HepG2 (cell line): Measurements from ENCODE around the gene SNHG17. TPM values are rescaled to one million over a fixed set of nuclear protein-coding genes. Genes with fewer than 3 reads are reported as not detected.

ENCODE experiments used
- FOXP1 ChIP-seq, 2 experiments: fragments of 450-650 bp in 1 of 2; IDR thresholded peaks; 2 replicates each; pipeline ENCODE4 v1.6.1; 2017 to 2018; ENCODE audit warnings: antibody characterized with exemption in 1 of 2
- GFI1 ChIP-seq: sonication (generic); formaldehyde crosslinking; IDR thresholded peaks from 2 replicates; pipeline ENCODE4 v1.5.0; 2020; ENCODE audit warnings: missing genetic modification reagents, mild to moderate bottlenecking, borderline replicate concordance
- HOXD1 ChIP-seq: sonication (generic); formaldehyde crosslinking; IDR thresholded peaks from 2 replicates; pipeline ENCODE4 v1.5.0; 2020; ENCODE audit warnings: missing genetic modification reagents
- KAT2B ChIP-seq: fragments of 150-350 bp; IDR thresholded peaks from 2 replicates; pipeline ENCODE4 v1.6.1; 2014; ENCODE audit warnings: low read depth, low read length, borderline replicate concordance
- KLF16 ChIP-seq, 2 experiments: sonication (generic) in 1 of 2; formaldehyde crosslinking in 1 of 2; IDR thresholded peaks; 2 replicates each; pipeline versions ENCODE4 v1.6.1 to v1.8.0; 2016 to 2023; ENCODE audit warnings: missing genetic modification reagents in 2 of 2, missing compliant biosample characterization in 1 of 2
- SIN3A ChIP-seq: IDR thresholded peaks from 2 replicates; pipeline ENCODE4 v1.6.1; 2011; ENCODE audit warnings: low read depth, mild to moderate bottlenecking, control low read depth, low read length, borderline replicate concordance
- SUZ12 ChIP-seq: fragments of 150-350 bp; IDR thresholded peaks from 2 replicates; pipeline ENCODE4 v1.6.1; 2014; ENCODE audit warnings: low read depth, low read length
- TEAD3 ChIP-seq: optimal IDR thresholded peaks from 2 replicates; pipeline ENCODE3; 2016; ENCODE audit warnings: borderline replicate concordance
- ZNF260 ChIP-seq: sonication (generic); formaldehyde crosslinking; IDR thresholded peaks from 2 replicates; pipeline ENCODE4 v1.4.0; 2020; ENCODE audit warnings: missing genetic modification reagents, low read depth, mild to moderate bottlenecking, borderline replicate concordance
- ZNF33B ChIP-seq: sonication (generic); formaldehyde crosslinking; IDR thresholded peaks from 2 replicates; pipeline ENCODE4 v1.5.1; 2020; ENCODE audit warnings: mild to moderate bottlenecking, missing genetic modification reagents
- ZNF557 ChIP-seq: sonication (generic); formaldehyde crosslinking; IDR thresholded peaks from 2 replicates; pipeline ENCODE4 v1.4.0; 2020; ENCODE audit warnings: missing genetic modification reagents
- ZNF788 ChIP-seq: sonication (generic); formaldehyde crosslinking; IDR thresholded peaks from 2 replicates; pipeline ENCODE4 v1.5.0; 2020; ENCODE audit warnings: mild to moderate bottlenecking, missing genetic modification reagents, borderline replicate concordance
- ZNF839 ChIP-seq: sonication (generic); formaldehyde crosslinking; IDR thresholded peaks from 2 replicates; pipeline ENCODE4 v1.4.0; 2020; ENCODE audit warnings: missing genetic modification reagents, mild to moderate bottlenecking, borderline replicate concordance
- ZNF891 ChIP-seq: sonication (generic); formaldehyde crosslinking; IDR thresholded peaks from 2 replicates; pipeline ENCODE4 v1.5.0; 2020; ENCODE audit warnings: mild to moderate bottlenecking, missing genetic modification reagents
- polyA plus RNA-seq, 8 experiments: library from polyadenylated mRNA; depleted of rRNA in 3 of 8; stranded (reverse) in 7 of 8; unstranded in 1 of 8; fragments of >200 nt; fragmentation: Illumina TruSeq in 4 of 8; extraction: Trizol in 4 of 8; gene quantifications; 2 replicates each; pipeline versions ENCODE4 v1.2.1 to v1.2.3, GENCODE V29; 2011 to 2016; ENCODE audit warnings: low read depth in 4 of 8, missing spikeins in 1 of 8, mixed read lengths in 1 of 8; ENCODE audit not compliant: insufficient read depth in 1 of 8
- total RNA-seq, 5 experiments: library from RNA; depleted of rRNA; stranded (reverse); fragments of >200 nt; fragmentation: Illumina TruSeq; extraction: Trizol; gene quantifications; 2 replicates each; pipeline ENCODE4 v1.2.3, GENCODE V29; 2016; ENCODE audit warnings: low read depth in 1 of 5
- TF ChIP-seq, protein P1 (sequence below): sonication (generic); formaldehyde crosslinking; IDR thresholded peaks from 2 replicates; pipeline ENCODE4 v1.8.1; 2022; ENCODE audit warnings: mild to moderate bottlenecking, missing genetic modification reagents
- TF ChIP-seq, protein P2 (sequence below): sonication (generic); formaldehyde crosslinking; IDR thresholded peaks from 2 replicates; pipeline ENCODE4 v1.4.0; 2020; ENCODE audit warnings: mild to moderate bottlenecking, missing genetic modification reagents
- TF ChIP-seq, protein P3 (sequence below): IDR thresholded peaks from 2 replicates; pipeline ENCODE4 v1.4.0; 2020; ENCODE audit warnings: mild to moderate bottlenecking, missing genetic modification reagents
- TF ChIP-seq, protein P4 (sequence below): fragments of 450-650 bp; IDR thresholded peaks from 2 replicates; pipeline ENCODE4 v1.6.1; 2016
- TF ChIP-seq, protein P5 (sequence below): sonication (generic); formaldehyde crosslinking; IDR thresholded peaks from 2 replicates; pipeline ENCODE4 v1.8.0; 2022; ENCODE audit warnings: missing genetic modification reagents, mild to moderate bottlenecking, borderline replicate concordance

Gene SNHG17
- total and polyA plus RNA-seq, 2 of the 13 experiments (the other 11 are each of a cell fraction or from before 2014, with no cell fraction given): 26.2 to 41.2 TPM

DNA sequence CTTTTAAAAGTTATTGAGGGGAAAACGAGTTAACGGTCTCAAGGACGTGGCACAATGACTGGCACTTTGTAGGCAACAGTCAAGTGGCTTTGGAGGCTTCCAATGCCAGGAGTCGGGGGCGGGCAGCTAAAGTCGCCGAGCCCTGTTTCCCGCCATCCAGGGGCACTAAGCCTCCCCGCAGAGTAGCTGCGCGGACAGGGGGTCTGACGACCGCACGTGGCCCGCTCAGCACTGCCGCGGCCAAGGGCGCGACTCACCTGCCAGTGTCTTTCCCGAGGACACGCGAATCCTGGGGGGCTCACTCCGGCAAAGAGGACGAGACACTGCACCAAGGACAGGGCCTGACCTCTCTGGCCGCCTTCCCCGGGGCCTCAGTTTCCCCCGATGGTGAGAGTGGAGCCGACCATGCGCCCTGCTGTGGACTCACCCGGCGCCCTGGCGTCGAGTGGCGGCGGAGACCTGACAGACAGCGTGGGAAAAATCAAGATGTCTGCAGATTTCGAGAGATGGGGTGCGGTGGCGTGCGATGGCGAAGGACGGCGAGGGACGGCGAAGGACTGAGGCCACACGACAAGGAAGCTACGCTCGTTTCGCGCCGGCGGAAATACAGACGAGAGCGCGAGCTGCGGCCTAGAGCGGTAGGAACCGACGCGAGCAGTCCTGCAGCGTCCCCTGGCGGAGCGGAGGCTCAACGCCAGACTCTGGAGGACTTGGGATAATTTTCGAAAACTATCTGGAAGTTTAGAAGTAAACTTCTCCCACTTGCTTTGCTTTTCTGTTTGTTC is at the start of gene SNHG17 (continued):
- TF ChIP-seq ZNF33B (CRISPR knock-in tag): peak; percentile 99
- TF ChIP-seq ZNF891 (CRISPR knock-in tag): peak; percentile 100
- peak; percentile 26; the same call in 1 of the 2 replicates for TF ChIP-seq SUZ12
- peak; percentile 91 for TF ChIP-seq GFI1 (CRISPR knock-in tag)
- TF ChIP-seq, protein P1, sequence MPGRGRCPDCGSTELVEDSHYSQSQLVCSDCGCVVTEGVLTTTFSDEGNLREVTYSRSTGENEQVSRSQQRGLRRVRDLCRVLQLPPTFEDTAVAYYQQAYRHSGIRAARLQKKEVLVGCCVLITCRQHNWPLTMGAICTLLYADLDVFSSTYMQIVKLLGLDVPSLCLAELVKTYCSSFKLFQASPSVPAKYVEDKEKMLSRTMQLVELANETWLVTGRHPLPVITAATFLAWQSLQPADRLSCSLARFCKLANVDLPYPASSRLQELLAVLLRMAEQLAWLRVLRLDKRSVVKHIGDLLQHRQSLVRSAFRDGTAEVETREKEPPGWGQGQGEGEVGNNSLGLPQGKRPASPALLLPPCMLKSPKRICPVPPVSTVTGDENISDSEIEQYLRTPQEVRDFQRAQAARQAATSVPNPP: peak; percentile 98; the same call in 1 of the 2 replicates
- TF ChIP-seq ZNF839 (CRISPR knock-in tag): peak; percentile 99
- TF ChIP-seq HOXD1 (CRISPR knock-in tag): peak; percentile 98
- TF ChIP-seq, protein P2, sequence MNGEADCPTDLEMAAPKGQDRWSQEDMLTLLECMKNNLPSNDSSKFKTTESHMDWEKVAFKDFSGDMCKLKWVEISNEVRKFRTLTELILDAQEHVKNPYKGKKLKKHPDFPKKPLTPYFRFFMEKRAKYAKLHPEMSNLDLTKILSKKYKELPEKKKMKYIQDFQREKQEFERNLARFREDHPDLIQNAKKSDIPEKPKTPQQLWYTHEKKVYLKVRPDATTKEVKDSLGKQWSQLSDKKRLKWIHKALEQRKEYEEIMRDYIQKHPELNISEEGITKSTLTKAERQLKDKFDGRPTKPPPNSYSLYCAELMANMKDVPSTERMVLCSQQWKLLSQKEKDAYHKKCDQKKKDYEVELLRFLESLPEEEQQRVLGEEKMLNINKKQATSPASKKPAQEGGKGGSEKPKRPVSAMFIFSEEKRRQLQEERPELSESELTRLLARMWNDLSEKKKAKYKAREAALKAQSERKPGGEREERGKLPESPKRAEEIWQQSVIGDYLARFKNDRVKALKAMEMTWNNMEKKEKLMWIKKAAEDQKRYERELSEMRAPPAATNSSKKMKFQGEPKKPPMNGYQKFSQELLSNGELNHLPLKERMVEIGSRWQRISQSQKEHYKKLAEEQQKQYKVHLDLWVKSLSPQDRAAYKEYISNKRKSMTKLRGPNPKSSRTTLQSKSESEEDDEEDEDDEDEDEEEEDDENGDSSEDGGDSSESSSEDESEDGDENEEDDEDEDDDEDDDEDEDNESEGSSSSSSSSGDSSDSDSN (CRISPR knock-in tag): peak; percentile 95
- TF ChIP-seq FOXP1 (IDR thresholded peaks at IDR 0.05): no peak
- TF ChIP-seq FOXP1 (CRISPR knock-in tag; IDR thresholded peaks at IDR 0.05): peak; percentile 67
- no peak; the same call in none of the 2 replicates for TF ChIP-seq ZNF260 (CRISPR knock-in tag)
- TF ChIP-seq, protein P3, sequence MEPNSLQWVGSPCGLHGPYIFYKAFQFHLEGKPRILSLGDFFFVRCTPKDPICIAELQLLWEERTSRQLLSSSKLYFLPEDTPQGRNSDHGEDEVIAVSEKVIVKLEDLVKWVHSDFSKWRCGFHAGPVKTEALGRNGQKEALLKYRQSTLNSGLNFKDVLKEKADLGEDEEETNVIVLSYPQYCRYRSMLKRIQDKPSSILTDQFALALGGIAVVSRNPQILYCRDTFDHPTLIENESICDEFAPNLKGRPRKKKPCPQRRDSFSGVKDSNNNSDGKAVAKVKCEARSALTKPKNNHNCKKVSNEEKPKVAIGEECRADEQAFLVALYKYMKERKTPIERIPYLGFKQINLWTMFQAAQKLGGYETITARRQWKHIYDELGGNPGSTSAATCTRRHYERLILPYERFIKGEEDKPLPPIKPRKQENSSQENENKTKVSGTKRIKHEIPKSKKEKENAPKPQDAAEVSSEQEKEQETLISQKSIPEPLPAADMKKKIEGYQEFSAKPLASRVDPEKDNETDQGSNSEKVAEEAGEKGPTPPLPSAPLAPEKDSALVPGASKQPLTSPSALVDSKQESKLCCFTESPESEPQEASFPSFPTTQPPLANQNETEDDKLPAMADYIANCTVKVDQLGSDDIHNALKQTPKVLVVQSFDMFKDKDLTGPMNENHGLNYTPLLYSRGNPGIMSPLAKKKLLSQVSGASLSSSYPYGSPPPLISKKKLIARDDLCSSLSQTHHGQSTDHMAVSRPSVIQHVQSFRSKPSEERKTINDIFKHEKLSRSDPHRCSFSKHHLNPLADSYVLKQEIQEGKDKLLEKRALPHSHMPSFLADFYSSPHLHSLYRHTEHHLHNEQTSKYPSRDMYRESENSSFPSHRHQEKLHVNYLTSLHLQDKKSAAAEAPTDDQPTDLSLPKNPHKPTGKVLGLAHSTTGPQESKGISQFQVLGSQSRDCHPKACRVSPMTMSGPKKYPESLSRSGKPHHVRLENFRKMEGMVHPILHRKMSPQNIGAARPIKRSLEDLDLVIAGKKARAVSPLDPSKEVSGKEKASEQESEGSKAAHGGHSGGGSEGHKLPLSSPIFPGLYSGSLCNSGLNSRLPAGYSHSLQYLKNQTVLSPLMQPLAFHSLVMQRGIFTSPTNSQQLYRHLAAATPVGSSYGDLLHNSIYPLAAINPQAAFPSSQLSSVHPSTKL (CRISPR knock-in tag): peak; percentile 92
- TF ChIP-seq, protein P4, sequence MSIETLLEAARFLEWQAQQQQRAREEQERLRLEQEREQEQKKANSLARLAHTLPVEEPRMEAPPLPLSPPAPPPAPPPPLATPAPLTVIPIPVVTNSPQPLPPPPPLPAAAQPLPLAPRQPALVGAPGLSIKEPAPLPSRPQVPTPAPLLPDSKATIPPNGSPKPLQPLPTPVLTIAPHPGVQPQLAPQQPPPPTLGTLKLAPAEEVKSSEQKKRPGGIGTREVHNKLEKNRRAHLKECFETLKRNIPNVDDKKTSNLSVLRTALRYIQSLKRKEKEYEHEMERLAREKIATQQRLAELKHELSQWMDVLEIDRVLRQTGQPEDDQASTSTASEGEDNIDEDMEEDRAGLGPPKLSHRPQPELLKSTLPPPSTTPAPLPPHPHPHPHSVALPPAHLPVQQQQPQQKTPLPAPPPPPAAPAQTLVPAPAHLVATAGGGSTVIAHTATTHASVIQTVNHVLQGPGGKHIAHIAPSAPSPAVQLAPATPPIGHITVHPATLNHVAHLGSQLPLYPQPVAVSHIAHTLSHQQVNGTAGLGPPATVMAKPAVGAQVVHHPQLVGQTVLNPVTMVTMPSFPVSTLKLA: peak; percentile 63
- TF ChIP-seq ZNF557: peak; percentile 98
- TF ChIP-seq TEAD3 (CRISPR knock-in tag): peak; percentile 93
- TF ChIP-seq SIN3A: peak; percentile 98
- TF ChIP-seq KAT2B: no peak
- peak; percentile 100 for TF ChIP-seq ZNF788 (CRISPR knock-in tag)
- TF ChIP-seq, protein P5, sequence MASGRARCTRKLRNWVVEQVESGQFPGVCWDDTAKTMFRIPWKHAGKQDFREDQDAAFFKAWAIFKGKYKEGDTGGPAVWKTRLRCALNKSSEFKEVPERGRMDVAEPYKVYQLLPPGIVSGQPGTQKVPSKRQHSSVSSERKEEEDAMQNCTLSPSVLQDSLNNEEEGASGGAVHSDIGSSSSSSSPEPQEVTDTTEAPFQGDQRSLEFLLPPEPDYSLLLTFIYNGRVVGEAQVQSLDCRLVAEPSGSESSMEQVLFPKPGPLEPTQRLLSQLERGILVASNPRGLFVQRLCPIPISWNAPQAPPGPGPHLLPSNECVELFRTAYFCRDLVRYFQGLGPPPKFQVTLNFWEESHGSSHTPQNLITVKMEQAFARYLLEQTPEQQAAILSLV (CRISPR knock-in tag): peak; percentile 100
- TF ChIP-seq KLF16 (CRISPR knock-in tag; IDR thresholded peaks at IDR 0.05): peak; percentile 88 to 100; a peak in 3 of 4 replicates
